Measurements from ENCODE around the gene PORCN. TPM values are rescaled to one million over a fixed set of nuclear protein-coding genes. Genes with fewer than 3 reads are reported as not detected.

Gene PORCN
- total RNA-seq, 1 experiment from 2014 or later, result 12.6 TPM

DNA sequence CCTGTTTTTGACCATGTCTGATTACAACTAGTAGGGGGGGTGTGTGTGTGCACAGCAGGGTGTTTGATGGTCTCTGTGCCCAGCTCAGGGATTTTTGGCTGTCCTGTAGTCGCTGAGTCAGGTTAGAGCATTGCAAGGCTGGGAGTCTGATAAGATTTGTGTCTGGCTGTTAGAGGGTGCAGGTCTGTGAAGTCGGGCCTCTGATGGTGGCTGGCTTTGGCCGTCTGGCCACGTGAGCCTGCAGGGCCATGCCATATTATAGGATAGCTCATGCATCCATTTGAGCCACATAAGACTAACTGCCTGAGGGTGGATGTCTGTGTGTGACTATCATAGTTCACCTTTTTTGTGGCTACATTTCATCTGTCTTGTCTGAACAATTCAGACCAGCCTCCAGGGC lies 4.9 kb downstream of the PORCN start:
- no peak overlapping the region for H3K18ac ChIP-seq (ENCODE audit: insufficient read length, low read depth, low read length)
- no peaks in the 10 kb centered on the region for H3K79me1 ChIP-seq (ENCODE audit: insufficient read depth, low read depth, low read length, poor library complexity, severe bottlenecking)
- H3K79me2 ChIP-seq (ENCODE audit: insufficient read depth, low read length), result no peaks in the 10 kb centered on the region
- peaks cover 5% of the 10 kb centered on the region for H3K23me2 ChIP-seq (ENCODE audit: insufficient read length, low read depth, low read length, poor library complexity, severe bottlenecking)
- Mint-ChIP-seq H3K4me1 (peaks cover 3 to 8% of the 10 kb centered on the region in 2 experiments; a peak in 3 of 4 replicates), H3K9me3 (peaks cover 62 to 78% of the 10 kb centered on the region in 2 experiments), H3K4me3 (no peak overlapping the region), H3K27ac (no peak overlapping the region), H3K36me3 (ENCODE audit: insufficient read depth in 1 of 3, low read depth in 3 of 3) (peaks cover 18 to 30% (median 29%) of the 10 kb centered on the region in 3 experiments; a peak in 6 of 7 replicates), H3K27me3 (ENCODE audit: low read depth) (peaks cover 5% of the 10 kb centered on the region)
- no peak overlapping the region for H3K56ac ChIP-seq (ENCODE audit: insufficient read length, low read depth, low read length)
- no peak overlapping the region for H2AFZ ChIP-seq (ENCODE audit: low read length)
- DNase-seq, result no peak
- H3T11ph ChIP-seq (ENCODE audit: low read length), result no peak overlapping the region
- H4K91ac ChIP-seq (ENCODE audit: insufficient read length, low read depth, low read length), result no peak overlapping the region
- no peaks in the 10 kb centered on the region for H3K27me3 ChIP-seq (ENCODE audit: insufficient read depth, low read length)
- H2BK120ac ChIP-seq (ENCODE audit: low read depth, low read length, poor library complexity, severe bottlenecking), result no peak overlapping the region
- no peak overlapping the region for H3K4ac ChIP-seq (ENCODE audit: low read depth, low read length)
- H2BK20ac ChIP-seq (ENCODE audit: low read depth, low read length, poor library complexity, severe bottlenecking), result no peak overlapping the region
- no peak overlapping the region for H3K4me2 ChIP-seq (ENCODE audit: insufficient read depth, insufficient read length, low read length)
- no peak overlapping the region for H3K27ac ChIP-seq (ENCODE audit: insufficient read length, low read depth, low read length)
- H4K5ac ChIP-seq (ENCODE audit: insufficient read length, low read depth, low read length), result no peak overlapping the region
- H3K9me3 ChIP-seq (ENCODE audit: control insufficient read depth, low read depth, low read length), result peaks cover 44% of the 10 kb centered on the region
- TF ChIP-seq, protein P1, sequence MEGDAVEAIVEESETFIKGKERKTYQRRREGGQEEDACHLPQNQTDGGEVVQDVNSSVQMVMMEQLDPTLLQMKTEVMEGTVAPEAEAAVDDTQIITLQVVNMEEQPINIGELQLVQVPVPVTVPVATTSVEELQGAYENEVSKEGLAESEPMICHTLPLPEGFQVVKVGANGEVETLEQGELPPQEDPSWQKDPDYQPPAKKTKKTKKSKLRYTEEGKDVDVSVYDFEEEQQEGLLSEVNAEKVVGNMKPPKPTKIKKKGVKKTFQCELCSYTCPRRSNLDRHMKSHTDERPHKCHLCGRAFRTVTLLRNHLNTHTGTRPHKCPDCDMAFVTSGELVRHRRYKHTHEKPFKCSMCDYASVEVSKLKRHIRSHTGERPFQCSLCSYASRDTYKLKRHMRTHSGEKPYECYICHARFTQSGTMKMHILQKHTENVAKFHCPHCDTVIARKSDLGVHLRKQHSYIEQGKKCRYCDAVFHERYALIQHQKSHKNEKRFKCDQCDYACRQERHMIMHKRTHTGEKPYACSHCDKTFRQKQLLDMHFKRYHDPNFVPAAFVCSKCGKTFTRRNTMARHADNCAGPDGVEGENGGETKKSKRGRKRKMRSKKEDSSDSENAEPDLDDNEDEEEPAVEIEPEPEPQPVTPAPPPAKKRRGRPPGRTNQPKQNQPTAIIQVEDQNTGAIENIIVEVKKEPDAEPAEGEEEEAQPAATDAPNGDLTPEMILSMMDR (conservative IDR thresholded peaks at IDR 0.05), result no peak
- H3K4me1 ChIP-seq (ENCODE audit: insufficient read depth, low read length), result no peaks in the 10 kb centered on the region
- no peak overlapping the region for H2BK12ac ChIP-seq (ENCODE audit: insufficient read length, low read depth, low read length)
- H2AK5ac ChIP-seq (ENCODE audit: insufficient read length, low read length), result no peak overlapping the region
- WGBS (ENCODE audit: extremely low coverage, insufficient read length, low lambda C conversion rate), result no CpG with 5 or more reads among the region's 4 CpGs
- H4K8ac ChIP-seq (replicated peaks; ENCODE audit: insufficient read length, low read depth, low read length), result no peak overlapping the region
- H2BK5ac ChIP-seq (ENCODE audit: insufficient read length, low read length), result no peak overlapping the region
- H3K14ac ChIP-seq (ENCODE audit: insufficient read depth, low read length), result no peak overlapping the region
- H4K20me1 ChIP-seq (ENCODE audit: control insufficient read depth, insufficient read depth, insufficient read length), result no peaks in the 10 kb centered on the region
- no peak overlapping the region for H2BK15ac ChIP-seq (ENCODE audit: low read depth, low read length)
- no peak overlapping the region for H3K9ac ChIP-seq (ENCODE audit: extremely low read depth, insufficient read length, low read length)
- no peak overlapping the region for H3K23ac ChIP-seq (ENCODE audit: insufficient read length, low read depth, low read length)

Data from H9 (cell line).